AG09319 (cell line): ENCODE results near the gene RPS10.
A peak's percentile ranks its signal among the peaks of the same experiment; 100 is the strongest.

ENCODE experiments used
- DNase-seq: peaks from one replicate; pipeline ENCODE4 v3.0.0-alpha.2; 2010; ENCODE audit warnings: low read depth; ENCODE audit errors: extremely low read depth
- CTCF ChIP-seq: IDR thresholded peaks from 2 replicates; pipeline ENCODE4 v1.5.1; 2011; ENCODE audit warnings: low read depth, mild to moderate bottlenecking, inconsistent platforms, low read length, moderate library complexity

The RPS10 gene

GRCh38 chr6:34392497-34393190 is 33.2 kb downstream of the RPS10 start, which contains the start of gene NUDT3:
TSS of gene NUDT3 (minus strand) at chr6:34392669. CDS start at chr6:34392362, 307 bp downstream.
- peak; percentile 77 for DNase-seq
- peak; percentile 83 for TF ChIP-seq CTCF

DNA sequence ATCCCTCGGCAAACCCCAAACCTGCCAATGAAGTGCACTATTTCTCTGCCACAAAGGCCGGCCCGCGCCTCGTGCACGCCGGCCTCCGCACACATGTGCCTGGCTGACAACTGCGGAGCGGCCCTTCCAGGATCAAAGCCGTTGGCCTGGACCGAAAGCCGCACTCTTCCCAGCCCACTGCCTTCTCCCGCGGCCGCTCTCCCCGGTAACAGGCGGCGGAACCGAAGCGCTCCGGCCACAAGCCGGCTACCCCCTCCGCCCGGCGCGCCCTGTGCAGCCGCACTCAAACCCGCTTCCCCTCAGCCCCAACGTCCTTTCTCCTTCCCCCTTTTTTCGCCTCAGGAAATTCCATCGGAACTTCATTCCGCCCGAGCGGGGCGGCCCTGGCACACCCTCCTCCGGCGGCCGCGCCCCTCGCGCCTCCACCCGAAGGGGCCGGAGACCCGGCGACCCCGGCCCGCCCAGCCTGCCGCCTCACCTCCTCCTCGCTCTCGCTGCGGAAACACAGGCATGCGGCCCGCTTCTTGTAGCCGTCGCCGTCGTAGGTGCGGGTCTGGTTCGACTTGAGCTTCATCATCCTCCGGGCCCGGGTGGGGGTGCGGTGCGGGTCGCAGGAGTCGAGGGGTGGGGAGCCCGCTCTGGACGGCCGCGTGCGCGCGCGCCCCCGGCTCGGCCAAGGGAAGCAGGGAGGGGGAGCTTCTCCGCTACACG is 33.9 kb downstream of the RPS10 start:
- DNase-seq = no peak
- TF ChIP-seq CTCF = no peak

DNA sequence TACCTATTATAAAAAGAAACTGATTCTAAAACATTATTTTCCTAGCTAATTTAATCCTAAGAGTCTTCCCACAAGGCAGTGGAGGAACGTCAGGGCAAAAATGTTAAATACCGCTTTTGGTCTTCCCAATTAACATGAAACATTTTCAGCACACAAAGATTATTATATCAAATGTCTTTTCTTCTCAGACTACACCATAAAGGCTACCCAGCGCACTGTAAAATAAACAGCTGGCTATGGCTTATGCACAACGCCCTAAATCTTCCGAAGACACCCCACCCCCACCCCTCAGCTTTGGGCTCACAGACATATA is 34.4 kb downstream of the RPS10 start:
- no peak for TF ChIP-seq CTCF

GRCh38 chr6:34390531-34391472 is 35.1 kb downstream of the RPS10 start:
- no peak for TF ChIP-seq CTCF
- DNase-seq = peak; percentile 86

More for the DNA sequence above, 34.4 kb downstream of the RPS10 start:
- no peak for DNase-seq

GRCh38 chr6:34389034-34389433 is 36.8 kb downstream of the RPS10 start:
- no peak for DNase-seq
- TF ChIP-seq CTCF = no peak

DNA sequence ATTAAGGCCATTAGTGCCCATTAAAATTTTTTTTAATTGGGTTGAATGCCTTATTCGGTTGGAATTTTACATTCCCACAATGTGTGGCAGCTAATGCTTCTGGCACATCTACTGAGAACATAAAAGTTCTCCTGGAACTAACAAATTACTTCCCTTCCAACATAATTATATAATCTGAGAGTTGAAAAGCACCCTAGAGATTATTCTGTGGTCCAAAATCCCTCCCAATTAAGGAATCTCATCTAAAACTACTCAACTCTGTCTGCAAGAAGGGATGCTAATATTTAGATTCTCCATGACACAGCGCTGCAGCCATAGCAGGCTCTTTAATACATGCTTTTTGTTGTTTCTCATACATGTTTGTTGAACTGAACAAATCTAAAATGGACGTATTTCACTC is 37.4 kb downstream of the RPS10 start:
- no peak for DNase-seq
- TF ChIP-seq CTCF = no peak
